Neural cell (in vitro differentiated cells): ENCODE measurements around the gene CSKMT. TPM values are rescaled to one million over a fixed set of nuclear protein-coding genes. Genes with fewer than 3 reads are reported as not detected.

ENCODE experiments used
- H2AFZ ChIP-seq: fragments of 200-600, 300-800 bp; sonication (generic), shearing (Covaris generic); 2 replicates; pipeline ENCODE4 v1.6.0; 2014; ENCODE audit warnings: low read depth, mild to moderate bottlenecking, antibody characterized with exemption, low read length, moderate library complexity
- H3F3A ChIP-seq: fragments of 200-600 bp; shearing (Covaris generic); 2 replicates; pipeline ENCODE4 v1.6.1; 2016; ENCODE audit warnings: mild to moderate bottlenecking, moderate library complexity, mixed read lengths, antibody characterized with exemption, low read length; ENCODE audit not compliant: insufficient read depth, poor library complexity, severe bottlenecking
- H3K27ac ChIP-seq: fragments of 200-600, 300-800 bp; sonication (generic), shearing (Covaris generic); 2 replicates; pipeline ENCODE4 v1.5.1; 2014; ENCODE audit warnings: mild to moderate bottlenecking, low read length, moderate library complexity
- H3K27me3 ChIP-seq: fragments of 300-800, 200-600 bp; sonication (generic), shearing (Covaris generic); 2 replicates; pipeline ENCODE4 v1.6.0; 2014; ENCODE audit warnings: mild to moderate bottlenecking, low read depth, low read length, moderate library complexity; ENCODE audit not compliant: insufficient read depth
- H3K36me3 ChIP-seq: fragments of 300-800, 200-600 bp; sonication (generic), shearing (Covaris generic); 2 replicates; pipeline ENCODE4 v1.5.1; 2014; ENCODE audit warnings: mild to moderate bottlenecking, antibody characterized with exemption, low read length, moderate library complexity; ENCODE audit not compliant: insufficient read depth
- H3K4me2 ChIP-seq: fragments of 300-800, 200-600 bp; sonication (generic), shearing (Covaris generic); 2 replicates; pipeline ENCODE4 v1.6.0; 2014; ENCODE audit warnings: mild to moderate bottlenecking, low read length
- H3K4me3 ChIP-seq: fragments of 300-800, 200-600 bp; sonication (generic), shearing (Covaris generic); 2 replicates; pipeline ENCODE4 v1.5.1; 2014; ENCODE audit warnings: mild to moderate bottlenecking, low read length, moderate library complexity
- H3K79me2 ChIP-seq: fragments of 200-600 bp; shearing (Covaris generic); replicated peaks from 2 replicates; pipeline ENCODE4 v1.6.0; 2014; ENCODE audit warnings: mild to moderate bottlenecking, low read length, moderate library complexity; ENCODE audit not compliant: insufficient read depth
- H3K9ac ChIP-seq: fragments of 300-800, 200-600 bp; sonication (generic), shearing (Covaris generic); 2 replicates; pipeline ENCODE4 v1.6.1; 2016; ENCODE audit warnings: mild to moderate bottlenecking, low read length, mixed read lengths
- H3K9me2 ChIP-seq: fragments of 200-600 bp; shearing (Covaris generic); 2 replicates; pipeline ENCODE4 v1.6.1; 2016; ENCODE audit warnings: mild to moderate bottlenecking, low read length, mixed read lengths; ENCODE audit not compliant: insufficient read depth
- H3K9me3 ChIP-seq: fragments of 200-600, 300-800 bp; sonication (generic), shearing (Covaris generic); 2 replicates; pipeline ENCODE4 v1.6.1; 2016; ENCODE audit warnings: mild to moderate bottlenecking, mixed run types, low read length, moderate library complexity, mixed read lengths
- H4K20me1 ChIP-seq: fragments of 200-600 bp; shearing (Covaris generic); 2 replicates; pipeline ENCODE4 v1.6.1; 2016; ENCODE audit warnings: mild to moderate bottlenecking, mixed run types; ENCODE audit not compliant: insufficient read depth
- CTCF ChIP-seq: fragments of 450-650 bp; IDR thresholded peaks from 2 replicates; pipeline ENCODE4 v1.5.1; 2014; ENCODE audit warnings: antibody characterized with exemption, mild to moderate bottlenecking, moderate library complexity; ENCODE audit not compliant: poor library complexity, severe bottlenecking
- EP300 ChIP-seq: fragments of 450-650 bp; conservative IDR thresholded peaks from 2 replicates; pipeline ENCODE4 v1.6.1; 2014; ENCODE audit warnings: antibody characterized with exemption, mild to moderate bottlenecking, moderate library complexity; ENCODE audit not compliant: poor library complexity, severe bottlenecking
- EZH2 ChIP-seq: fragments of 200-600, 300-800 bp; shearing (Covaris generic), sonication (generic); IDR thresholded peaks from 2 replicates; pipeline ENCODE4 v1.6.1; 2014; ENCODE audit warnings: antibody characterized with exemption, low read length, borderline replicate concordance, mild to moderate bottlenecking; ENCODE audit not compliant: insufficient read depth, poor library complexity, severe bottlenecking
- POLR2AphosphoS5 ChIP-seq: IDR thresholded peaks from 2 replicates; pipeline ENCODE4 v1.6.1; 2012
- RAD21 ChIP-seq: fragments of 450-650 bp; conservative IDR thresholded peaks from 2 replicates; pipeline ENCODE4 v1.6.1; 2014; ENCODE audit warnings: antibody characterized with exemption, mild to moderate bottlenecking, moderate library complexity
- REST ChIP-seq: IDR thresholded peaks from 2 replicates; pipeline ENCODE4 v1.6.1; 2012; ENCODE audit warnings: borderline replicate concordance
- SMC3 ChIP-seq: fragments of 450-650 bp; conservative IDR thresholded peaks from 2 replicates; pipeline ENCODE4 v1.6.1; 2014; ENCODE audit warnings: antibody characterized with exemption, mild to moderate bottlenecking, moderate library complexity; ENCODE audit not compliant: poor library complexity
- TAF1 ChIP-seq: IDR thresholded peaks from 2 replicates; pipeline ENCODE4 v1.6.1; 2012; ENCODE audit warnings: low read depth
- polyA plus RNA-seq: library from polyadenylated mRNA; depleted of rRNA; stranded (reverse); fragments of >200 nt; gene quantifications from 2 replicates; pipeline ENCODE4 v1.2.3, GENCODE V29; 2014

The CSKMT gene
- polyA plus RNA-seq, 1 donor from 2014 or later, result 16.0 TPM

GRCh38 chr11:62708392-62708791 lies 43.3 kb downstream of the CSKMT start:
- H2AFZ ChIP-seq, result no peak overlapping the region
- peak overlapping the region; percentile 99 for H3K9ac ChIP-seq
- H3K36me3 ChIP-seq, result peaks cover 11% of the 10 kb centered on the region
- no peaks in the 10 kb centered on the region for H3K9me3 ChIP-seq
- H3K27me3 ChIP-seq, result no peaks in the 10 kb centered on the region
- H3K27ac ChIP-seq, result peak overlapping the region; percentile 96
- H3K9me2 ChIP-seq, result no peaks in the 10 kb centered on the region
- peaks cover 6% of the 10 kb centered on the region for H3F3A ChIP-seq
- peak overlapping the region; percentile 98 for H3K4me2 ChIP-seq
- H3K4me3 ChIP-seq, result peak overlapping the region; percentile 75
- TF ChIP-seq EP300 (no peak), REST (peak; percentile 4)
- H4K20me1 ChIP-seq, result no peaks in the 10 kb centered on the region
- H3K79me2 ChIP-seq, result peaks cover 41% of the 10 kb centered on the region

GRCh38 chr11:62708793-62709192 lies 43.7 kb downstream of the CSKMT start:
- peak overlapping the region; percentile 96 for H3K27ac ChIP-seq
- H4K20me1 ChIP-seq, result no peaks in the 10 kb centered on the region
- H3K4me2 ChIP-seq, result peak overlapping the region; percentile 98
- H3F3A ChIP-seq, result peaks cover 6% of the 10 kb centered on the region
- H3K9ac ChIP-seq, result peak overlapping the region; percentile 99
- no peaks in the 10 kb centered on the region for H3K27me3 ChIP-seq
- no peaks in the 10 kb centered on the region for H3K9me2 ChIP-seq
- H3K36me3 ChIP-seq, result peaks cover 11% of the 10 kb centered on the region
- no peaks in the 10 kb centered on the region for H3K9me3 ChIP-seq
- H2AFZ ChIP-seq, result no peak overlapping the region
- TF ChIP-seq REST (no peak), RAD21 (no peak)
- peak overlapping the region; percentile 75 for H3K4me3 ChIP-seq
- H3K79me2 ChIP-seq, result peaks cover 41% of the 10 kb centered on the region

GRCh38 chr11:62709247-62710000 lies 44.3 kb downstream of the CSKMT start:
- Histone ChIP-seq H3K4me2 (peak overlapping the region; percentile 98), H4K20me1 (no peaks in the 10 kb centered on the region), H3K9me3 (no peaks in the 10 kb centered on the region), H2AFZ (peak overlapping the region; percentile 71), H3K36me3 (peaks cover 11% of the 10 kb centered on the region), H3F3A (peaks cover 6% of the 10 kb centered on the region), H3K27me3 (no peaks in the 10 kb centered on the region), H3K27ac (peak overlapping the region; percentile 96), H3K79me2 (peaks cover 40% of the 10 kb centered on the region), H3K9ac (peak overlapping the region; percentile 99), H3K4me3 (peak overlapping the region; percentile 75), H3K9me2 (no peaks in the 10 kb centered on the region)
- TF ChIP-seq RAD21 (peak; percentile 31), CTCF (peak; percentile 53), REST (peak; percentile 17), EZH2 (no peak), SMC3 (peak; percentile 46), EP300 (no peak), TAF1 (no peak), POLR2AphosphoS5 (peak; percentile 95)
